HG02798 (cell line): ENCODE data around the gene PDZD2.

Experiments
- ATAC-seq: cut with Tn5 transposase; IDR thresholded peaks from one replicate; pipeline ENCODE4 v1.9.1; 2021; ENCODE audit warnings: mild to moderate bottlenecking; ENCODE audit not compliant: unreplicated experiment, poor library complexity

Gene PDZD2

DNA sequence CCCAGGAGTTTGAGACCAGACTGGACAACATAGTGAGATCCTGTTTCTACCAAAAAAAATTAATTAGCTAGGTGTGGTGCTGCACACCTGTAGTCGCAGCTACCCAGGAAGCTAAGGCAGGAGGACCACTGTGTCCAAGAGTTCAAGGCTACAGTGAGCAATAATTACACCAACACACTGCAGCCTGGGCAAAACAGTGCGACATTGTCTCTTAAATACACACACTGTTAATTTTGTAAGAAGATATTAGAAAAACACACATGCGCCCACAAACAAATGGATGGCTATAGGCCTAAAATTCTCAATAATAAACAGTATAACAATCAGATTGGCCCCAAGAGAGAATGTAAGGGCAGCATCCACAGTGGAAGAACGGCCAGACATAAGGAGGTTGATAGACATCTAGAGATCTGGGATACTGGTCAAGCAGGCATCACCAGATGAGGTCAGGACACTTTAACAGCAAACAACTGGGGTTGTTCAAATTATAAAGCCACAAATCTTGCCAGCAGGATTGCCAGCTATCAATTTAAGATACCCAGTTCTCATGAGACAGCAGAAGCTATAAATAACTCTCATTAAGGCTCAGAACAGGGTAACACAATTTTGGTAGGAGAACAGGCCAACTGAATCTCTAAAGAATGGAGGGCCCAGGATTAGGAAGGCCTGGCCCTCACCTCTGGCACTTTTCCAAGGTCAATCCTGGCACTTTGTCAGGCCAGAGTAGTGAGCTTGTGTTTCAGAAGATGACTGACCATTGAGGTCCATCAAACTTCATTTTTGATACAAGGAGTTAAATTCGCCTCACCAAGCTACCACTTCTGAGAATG is 505.7 kb downstream of the PDZD2 start:
- no peak for ATAC-seq

DNA sequence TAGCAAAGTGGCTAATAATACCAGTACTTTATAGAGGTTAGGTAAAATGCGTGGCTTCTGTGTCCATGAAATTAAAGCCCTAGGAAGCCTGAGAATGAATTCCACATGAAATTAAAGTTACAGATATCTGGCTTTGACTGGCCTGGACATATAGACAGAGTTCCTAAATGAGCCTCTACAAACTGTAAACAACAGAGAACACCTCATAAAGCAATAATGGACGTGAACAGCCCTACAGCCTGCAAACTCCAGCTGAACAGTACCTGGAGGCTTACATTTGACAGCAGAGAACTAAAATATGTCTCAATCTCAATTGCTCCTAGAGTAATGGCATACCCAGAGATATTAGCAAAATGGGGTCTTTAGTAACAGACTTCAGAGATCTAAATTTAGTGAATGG is 506.4 kb downstream of the PDZD2 start:
- no peak for ATAC-seq

DNA sequence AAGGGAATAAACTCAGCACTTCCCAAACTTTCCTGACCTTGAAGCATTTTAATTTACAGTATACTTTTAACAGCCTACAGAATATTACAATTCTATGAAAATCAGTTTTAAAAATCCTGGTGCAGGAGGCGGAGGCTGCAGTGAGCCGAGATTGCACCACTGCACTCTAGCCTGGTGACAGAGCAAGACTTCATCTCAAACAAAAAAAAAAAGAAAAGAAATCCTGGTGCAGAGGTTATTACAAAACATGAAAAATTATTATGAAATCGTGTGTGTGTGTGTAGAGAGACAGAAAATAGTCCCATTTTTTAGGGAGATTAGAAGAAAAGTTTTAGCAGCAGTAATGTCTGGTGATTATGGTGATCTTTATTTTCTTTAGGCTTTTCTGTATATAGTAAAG is 508.3 kb downstream of the PDZD2 start:
- no peak for ATAC-seq

DNA sequence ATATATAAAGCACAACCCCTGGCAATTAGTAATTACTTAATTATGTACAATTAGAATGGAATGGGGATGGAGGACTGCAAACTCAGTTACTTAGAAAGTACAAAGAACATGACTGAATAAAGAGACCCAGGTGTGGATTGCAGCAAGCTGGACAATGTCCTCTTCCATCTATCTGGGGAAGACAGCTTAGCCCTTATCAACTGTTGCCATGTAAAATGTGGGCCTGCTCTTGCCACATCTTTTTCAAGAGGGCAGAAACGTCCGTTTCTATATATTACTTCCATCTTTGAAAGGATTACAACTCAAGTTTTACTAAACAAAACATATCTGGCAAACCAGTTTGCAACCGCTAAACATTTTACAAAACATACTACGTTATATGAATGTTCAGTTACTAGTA is 509.0 kb downstream of the PDZD2 start:
- ATAC-seq: no peak

DNA sequence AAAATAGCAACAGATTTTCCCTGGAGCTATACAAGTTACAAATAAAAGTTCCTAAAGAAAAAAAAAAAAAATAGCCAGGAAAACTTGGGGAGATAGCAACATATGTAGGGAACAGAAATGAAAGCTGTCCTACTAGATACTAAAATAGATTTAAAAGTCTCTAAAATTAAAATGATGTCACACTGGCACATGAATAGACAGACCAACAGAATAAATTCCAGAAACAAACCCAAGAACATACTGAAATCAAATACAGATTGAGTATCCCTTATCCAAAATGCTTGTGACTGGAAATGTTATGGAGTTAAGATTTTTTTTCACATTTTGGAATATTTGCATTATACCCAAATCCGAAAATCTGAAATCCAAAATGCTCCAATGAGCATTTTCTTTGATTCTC is 511.4 kb downstream of the PDZD2 start:
- no peak for ATAC-seq

DNA sequence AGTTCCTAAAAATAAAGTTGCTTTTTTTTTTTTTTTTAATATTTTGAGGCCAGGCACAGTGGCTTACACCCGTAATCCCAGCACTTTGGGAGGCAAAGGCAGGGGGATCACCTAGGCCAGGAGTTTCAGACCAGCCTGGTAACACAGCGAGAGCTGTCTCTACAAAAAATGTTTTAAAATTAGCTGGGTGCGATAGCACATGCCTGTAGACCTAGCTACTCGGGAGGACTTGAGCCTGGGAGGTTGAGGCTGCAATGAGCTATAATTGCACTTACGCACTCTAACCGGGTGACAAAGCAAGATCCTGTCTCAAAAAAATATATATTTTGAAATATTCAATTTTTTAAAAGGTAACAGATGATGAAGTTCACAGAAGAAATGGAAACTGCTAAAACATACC is 512.3 kb downstream of the PDZD2 start:
- ATAC-seq: no peak

DNA sequence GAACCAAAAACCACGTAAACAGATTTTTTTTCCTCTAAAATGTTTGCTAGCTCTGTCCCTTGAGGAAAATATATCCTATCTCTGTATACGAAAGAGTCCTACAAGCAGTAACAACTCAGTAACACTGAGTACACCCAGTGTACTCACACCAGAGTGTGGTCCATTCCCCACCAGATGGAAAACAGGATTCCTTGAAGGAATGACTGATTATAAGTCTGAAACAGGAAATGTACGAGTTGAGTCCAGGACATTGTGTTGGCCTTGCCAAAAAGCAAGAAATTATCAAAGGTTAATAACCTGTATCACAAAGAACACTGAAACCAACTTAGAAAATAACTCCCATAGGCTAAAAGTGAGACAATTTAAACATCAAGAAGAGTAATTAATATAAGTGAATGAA is 514.8 kb downstream of the PDZD2 start:
- ATAC-seq: no peak

DNA sequence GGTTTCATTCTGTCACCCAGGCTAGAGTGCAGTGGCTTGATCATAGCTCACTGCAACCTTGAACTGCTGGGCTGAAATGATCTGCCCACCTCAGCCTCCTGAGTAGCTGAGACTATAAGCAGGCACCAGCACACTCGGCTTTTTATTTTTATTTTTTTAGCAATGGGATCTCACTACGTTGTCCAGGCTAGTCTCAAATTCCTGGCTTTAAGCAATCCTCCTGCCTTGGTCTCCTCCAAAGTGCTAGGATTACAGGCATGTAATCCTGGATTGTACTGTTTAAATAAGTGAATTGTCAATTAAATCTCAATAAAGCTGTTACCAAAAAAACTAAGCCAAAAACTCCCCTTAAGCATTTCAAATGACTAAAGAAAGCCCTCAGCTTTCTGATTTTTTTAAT is 516.3 kb downstream of the PDZD2 start:
- no peak for ATAC-seq

DNA sequence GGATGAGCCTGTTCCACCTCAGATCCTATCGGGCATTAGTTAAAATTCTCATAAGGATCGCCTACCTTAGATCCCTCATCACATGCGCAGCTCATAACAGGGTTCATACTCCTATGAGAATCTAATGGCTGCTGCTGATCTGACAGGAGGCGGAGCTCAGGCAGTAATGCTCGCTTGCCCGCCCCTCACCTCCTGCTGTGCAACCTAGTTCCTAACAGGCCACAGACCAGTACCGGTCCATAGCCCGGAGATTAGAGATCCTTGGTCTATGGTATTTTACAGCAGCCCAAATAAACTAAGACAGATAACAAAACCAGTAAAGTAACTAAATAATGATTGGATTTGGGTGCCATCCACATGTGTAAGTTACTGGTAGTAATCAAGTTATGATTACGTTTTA is 517.7 kb downstream of the PDZD2 start:
- no peak for ATAC-seq

DNA sequence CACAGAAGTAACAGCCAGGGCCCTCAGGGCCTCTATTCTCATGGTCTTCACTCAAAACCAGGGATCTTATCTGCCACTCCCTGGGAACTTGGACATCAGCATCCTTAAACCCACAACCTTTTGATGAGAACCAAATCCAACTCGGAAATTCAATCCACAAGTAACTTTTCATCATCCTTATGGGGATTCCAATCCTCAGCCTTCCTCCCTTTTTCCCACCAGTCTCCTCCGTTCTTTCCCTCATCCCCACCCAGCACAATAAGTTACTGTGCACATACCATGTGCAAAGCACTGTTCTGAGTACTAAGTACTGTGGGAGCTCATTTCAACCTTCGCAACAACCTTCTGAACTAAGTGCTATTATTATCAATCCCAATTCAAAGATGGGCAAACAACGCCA is 518.1 kb downstream of the PDZD2 start:
- ATAC-seq: no peak

DNA sequence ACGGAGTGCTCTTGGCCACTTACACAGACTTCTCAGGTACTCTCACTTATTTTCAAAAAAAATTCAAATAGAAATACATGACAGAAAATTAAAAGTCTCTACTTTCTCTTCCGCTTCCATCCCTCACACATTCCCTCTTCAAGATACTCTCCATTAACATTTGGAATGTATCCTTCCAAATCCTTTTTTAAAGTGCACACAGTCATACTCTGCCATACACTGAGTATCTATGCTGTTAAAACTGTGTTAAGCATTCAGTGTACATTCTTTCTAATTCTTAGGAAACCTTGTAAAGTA is 519.7 kb downstream of the PDZD2 start:
- no peak for ATAC-seq

DNA sequence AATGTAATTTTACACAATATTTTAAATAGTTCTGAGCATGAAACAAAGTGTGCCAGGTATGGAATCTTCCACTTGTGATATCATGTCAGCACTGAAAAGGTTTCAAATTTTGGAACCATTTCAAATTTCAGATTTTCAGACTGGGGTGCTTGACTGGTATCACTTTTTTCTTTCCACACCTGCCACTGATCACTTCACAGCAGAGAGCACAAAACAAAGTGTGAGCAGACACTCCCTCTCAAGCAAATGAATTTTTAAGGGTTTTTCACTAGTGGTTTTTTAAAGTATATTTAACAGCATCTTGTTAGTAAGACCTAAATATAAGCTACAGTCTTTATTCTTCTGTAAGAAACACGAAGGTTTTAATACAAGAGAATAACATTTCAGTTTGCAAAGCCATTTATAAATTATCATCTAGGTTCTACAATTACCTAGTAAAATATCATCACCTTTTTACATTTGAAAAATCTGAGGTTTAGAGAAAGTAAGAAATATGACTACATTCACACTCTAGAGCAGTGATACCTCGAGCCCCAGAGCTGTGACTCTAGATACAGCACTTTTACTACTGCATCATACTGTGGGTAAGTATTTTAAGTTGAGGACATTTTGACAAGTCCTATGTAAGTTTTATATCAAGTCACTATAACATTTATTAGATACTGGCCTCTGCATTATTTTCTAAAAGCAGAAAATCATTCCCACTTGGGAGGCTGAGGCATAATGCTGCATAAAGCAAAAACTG is 520.6 kb downstream of the PDZD2 start:
- ATAC-seq: no peak

DNA sequence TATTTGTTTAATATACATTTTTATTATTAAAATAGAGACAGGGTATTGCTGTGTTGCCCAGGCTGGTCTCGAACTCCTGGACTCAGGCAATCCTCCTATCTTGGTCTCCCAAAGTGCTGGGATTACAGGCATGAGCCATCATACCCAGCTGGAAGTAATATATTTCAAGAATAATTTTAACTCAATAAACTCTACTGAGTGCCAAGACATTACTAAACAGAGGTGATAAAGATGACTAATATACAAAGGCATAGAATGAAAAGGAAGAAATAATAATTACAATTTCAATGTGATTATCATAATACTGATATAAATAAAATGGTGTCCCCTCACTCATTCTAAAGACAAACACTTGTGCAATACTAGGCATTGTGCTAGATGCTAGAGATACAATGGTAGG is 521.3 kb downstream of the PDZD2 start:
- no peak for ATAC-seq
